ENCODE results near the gene CDK14.

DNA sequence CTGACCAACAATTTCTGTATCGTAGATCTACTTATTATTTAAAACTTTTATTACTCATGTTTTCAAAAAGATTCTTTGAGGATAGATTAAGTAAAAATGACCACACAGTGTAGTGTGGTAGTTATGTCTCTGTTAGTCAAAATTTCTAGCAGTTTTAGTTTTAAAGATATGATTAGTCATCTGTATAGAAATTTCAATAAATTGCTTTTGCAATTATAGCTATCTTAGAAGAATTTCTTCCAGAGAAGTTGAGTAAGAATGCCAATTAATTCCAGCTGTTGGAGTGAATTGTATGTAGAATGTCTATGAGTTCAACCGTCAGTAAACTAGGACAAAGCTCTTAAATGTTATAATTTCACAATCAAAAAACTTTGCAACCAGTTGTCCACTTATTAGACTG lies 229.7 kb downstream of the CDK14 start:
- TF ChIP-seq EZH2phosphoT487 (IDR thresholded peaks at IDR 0.05; ENCODE audit: low read length), result no peak
- TF ChIP-seq, protein P1, sequence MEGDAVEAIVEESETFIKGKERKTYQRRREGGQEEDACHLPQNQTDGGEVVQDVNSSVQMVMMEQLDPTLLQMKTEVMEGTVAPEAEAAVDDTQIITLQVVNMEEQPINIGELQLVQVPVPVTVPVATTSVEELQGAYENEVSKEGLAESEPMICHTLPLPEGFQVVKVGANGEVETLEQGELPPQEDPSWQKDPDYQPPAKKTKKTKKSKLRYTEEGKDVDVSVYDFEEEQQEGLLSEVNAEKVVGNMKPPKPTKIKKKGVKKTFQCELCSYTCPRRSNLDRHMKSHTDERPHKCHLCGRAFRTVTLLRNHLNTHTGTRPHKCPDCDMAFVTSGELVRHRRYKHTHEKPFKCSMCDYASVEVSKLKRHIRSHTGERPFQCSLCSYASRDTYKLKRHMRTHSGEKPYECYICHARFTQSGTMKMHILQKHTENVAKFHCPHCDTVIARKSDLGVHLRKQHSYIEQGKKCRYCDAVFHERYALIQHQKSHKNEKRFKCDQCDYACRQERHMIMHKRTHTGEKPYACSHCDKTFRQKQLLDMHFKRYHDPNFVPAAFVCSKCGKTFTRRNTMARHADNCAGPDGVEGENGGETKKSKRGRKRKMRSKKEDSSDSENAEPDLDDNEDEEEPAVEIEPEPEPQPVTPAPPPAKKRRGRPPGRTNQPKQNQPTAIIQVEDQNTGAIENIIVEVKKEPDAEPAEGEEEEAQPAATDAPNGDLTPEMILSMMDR (IDR thresholded peaks at IDR 0.05; ENCODE audit: low read length), result no peak
